Activated CD8-positive, alpha-beta memory T cell treated with anti-CD3 and anti-CD28 coated beads, Interleukin-2, amount 50 U/mL, for 1 hour (primary cell): ENCODE results near the gene SCYGR3.
"Not testable (repeated sequence)": the region's sequence is repeated elsewhere in the genome, so short reads cannot be mapped to it uniquely, and the experiment has no call there.

ENCODE experiments used
- DNase-seq: peaks from one replicate; pipeline ENCODE4 v3.0.0-alpha.2; 2020; ENCODE audit errors: extremely low read depth

The SCYGR3 gene

DNA sequence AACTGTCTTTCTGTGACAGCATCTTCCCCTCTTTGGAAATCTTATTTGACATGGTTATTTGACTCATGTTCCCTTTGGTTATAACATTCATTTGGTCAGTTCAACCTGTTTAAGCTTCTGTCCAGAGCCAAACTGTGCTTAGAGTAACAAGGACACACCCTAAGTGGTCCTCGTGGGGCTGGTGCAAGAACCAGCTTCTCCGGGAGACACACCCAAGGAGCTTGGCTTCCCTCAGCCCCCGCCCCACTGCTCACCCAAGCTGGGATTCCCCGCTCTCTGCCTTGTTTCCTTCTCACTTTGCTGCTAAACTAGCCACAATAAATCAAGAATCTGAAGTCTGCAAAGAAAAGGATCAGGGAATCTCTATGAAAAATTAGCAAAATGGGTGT, 1.4 kb downstream of the SCYGR3 start:
- no peak for DNase-seq

DNA sequence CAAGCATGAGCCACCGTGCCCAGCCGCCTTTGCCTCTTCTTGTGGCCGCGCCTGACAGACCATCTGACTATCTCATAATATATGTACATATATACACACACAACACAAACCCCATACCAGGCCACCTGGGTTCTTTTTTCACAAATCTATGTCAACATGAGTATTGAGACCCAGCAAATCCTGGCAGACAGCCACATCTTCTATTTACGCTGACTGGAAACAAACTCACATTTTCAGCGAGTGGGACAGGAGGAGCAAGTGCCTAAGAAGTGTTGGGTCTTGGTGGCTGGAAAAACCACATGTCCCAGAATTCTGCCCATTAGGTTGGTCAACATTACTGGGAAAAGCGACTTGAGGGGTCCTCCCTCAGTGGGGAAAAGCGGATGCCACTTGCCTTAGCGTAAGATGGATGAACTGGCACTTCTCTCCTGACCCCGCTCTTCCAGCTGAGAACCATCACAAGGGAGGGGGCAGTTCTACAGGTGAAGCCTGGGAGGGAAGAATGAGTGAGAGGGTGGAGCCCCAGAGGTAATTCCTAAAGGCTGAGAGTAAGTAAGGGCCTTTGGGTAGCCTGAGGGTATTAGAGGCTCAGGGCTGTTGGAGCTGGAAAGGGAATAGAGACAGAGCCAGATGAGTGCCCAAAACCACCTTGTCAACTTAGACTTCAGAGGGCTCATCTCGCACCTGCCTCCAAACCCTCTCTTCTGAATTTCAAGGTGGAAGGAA, 1.9 kb downstream of the SCYGR3 start:
- no peak for DNase-seq

DNA sequence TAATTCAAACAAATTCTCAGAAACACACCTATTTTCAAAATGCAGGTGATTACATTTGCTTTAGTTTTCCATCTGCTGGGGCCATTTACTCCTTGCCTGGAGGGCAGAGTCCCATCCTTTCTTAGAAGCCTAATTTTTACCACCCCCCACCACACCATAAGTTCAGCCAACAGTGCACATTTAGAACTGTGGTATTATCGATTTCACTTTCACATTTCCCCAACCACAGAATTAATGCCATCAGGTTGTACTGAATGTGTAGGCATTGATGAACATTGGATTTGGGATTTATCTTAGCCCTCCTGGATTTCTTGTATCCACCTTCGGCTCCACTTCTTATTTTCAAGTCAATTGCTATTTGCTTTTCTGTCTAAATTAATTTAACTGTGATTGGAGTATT, 4.5 kb downstream of the SCYGR3 start:
- DNase-seq, result no peak

DNA sequence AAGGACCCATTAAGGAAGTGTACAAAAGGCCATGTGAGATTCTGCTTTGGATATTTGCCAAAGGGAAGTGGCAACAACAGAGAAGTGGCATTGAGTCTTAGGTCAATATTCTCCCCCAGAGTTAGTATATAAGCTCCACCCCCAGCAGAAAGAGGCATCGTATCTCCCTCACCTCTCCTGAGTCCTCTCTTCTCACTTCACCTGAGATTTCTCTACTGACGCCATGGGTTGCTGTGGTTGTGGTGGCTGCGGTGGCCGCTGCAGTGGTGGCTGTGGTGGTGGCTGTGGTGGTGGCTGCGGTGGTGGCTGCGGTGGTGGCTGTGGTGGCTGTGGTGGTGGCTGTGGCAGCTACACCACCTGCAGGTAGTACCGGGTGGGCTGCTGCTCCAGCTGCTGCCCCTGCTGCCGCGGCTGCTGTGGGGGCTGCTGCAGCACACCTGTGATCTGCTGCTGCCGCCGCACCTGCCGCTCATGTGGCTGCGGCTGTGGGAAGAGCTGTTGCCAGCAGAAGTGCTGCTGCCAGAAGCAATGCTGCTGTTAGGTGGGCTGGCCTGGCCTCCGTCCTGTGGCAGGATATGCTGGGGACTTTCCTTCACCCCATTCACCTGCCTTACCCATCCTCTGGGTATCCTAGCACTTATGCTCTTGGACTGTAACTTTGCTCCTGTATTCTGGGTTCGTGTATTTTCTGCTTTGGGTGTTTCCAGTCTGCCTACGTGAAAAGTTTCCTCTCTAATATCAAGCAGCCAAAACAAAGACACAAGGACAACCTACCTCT, 5.9 kb downstream of the SCYGR3 start:
- DNase-seq, result no peak

DNA sequence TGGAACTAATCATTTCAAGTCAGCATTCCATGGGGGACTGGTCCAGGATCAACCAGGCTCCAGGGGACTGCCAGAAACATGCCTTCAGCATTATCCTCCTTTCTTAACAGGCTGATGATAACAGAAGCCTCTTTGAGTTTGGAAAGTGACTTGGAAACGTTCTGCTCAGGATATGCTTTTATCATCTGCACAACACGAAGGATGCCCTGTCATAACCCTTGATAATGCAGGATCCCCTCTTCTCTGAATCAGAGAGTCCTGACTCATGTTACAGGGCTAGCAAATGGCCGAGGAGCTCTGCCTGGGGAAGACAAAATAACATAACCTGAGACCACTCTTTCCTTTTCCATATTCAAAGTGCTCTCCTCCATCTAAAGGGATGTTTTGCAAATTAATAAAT, 6.7 kb downstream of the SCYGR3 start:
- no peak for DNase-seq

DNA sequence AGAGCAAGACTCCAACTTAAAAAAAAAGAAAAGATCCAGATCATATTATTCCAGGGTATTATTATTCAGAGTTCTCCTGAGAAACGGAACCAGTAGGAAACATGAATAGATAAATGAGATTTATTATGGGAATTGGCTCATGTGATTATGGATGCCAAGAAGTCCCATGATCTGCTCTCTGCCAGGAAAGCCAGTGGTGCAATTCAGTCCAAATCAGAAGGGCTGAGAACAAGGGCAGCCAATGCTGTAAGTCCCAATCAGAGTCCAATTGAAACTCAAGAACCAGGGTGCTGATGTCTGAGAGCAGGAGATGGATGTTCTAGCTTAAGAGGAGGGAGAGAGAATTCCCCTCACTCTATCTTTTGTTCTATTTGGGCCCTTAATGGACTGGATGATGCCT, 8.2 kb downstream of the SCYGR3 start:
- DNase-seq, result no peak

DNA sequence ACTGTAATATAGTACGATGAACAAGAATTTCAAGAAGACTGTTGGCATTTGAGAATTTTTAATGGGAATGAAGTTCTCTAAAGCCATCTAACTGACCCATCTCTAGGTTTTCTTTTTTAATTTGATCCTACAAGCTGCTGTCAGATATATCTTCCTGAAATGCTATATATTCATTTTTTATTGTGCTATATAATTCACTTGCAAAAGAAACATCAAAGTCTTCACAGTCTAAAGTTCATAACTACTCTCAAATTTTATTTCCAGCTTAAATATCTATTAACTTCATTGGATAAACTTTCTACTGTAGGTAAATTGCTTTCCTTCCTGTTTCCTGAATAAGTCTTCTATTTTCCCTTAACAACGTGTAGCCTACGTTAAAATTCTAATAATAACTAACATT, 12.3 kb downstream of the SCYGR3 start:
- DNase-seq, result no peak

DNA sequence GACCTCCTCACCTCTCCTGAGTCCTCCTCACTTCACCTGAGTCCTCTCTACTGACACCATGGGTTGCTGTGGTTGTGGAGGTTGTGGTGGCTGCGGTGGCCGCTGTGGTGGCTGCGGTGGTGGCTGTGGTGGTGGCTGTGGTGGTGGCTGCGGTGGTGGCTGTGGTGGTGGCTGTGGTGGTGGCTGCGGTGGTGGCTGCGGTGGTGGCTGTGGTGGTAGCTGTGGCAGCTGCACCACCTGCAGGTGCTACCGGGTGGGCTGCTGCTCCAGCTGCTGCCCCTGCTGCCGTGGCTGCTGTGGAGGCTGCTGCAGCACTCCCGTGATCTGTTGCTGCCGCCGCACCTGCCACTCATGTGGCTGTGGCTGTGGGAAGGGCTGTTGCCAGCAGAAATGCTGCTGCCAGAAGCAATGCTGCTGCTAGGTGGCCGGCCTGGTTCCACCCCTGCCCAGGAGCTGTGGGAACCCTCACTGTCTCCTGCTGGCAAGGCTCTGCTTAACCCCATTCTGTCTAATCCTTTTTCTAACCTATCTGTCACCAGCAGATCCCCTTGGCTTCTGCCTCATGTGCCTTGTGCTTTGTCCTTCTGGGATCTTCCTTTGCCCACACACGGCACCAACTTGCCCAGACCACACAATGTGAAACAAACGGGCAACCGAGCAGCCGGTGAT, 15.7 kb downstream of the SCYGR3 start, which contains the start of gene SCYGR2:
Gene SCYGR2 (plus strand): TSS at position 59 of the 669 bp plus-strand sequence. CDS start 0 bp downstream, at position 59.
- not testable (repeated sequence) for DNase-seq

DNA sequence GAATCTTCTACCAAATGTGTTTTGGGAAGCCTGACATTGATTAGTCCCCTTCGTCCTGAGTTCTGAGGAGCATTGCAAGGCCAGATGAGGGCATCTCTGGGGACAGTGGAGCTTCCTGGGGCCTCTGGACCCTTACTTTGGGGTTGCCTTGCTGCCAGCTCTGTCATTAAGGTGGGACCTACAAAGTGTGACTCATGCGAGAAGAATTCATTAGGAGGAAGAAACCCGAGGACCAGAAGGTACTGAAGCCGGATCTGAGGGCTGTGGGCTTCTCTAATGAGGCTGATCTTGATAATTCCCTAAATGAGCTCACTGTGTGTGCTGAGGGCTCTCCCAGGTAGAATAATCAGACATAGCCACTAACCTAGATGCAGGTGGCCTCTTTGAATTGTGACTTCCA, 16.6 kb downstream of the SCYGR3 start:
- DNase-seq, result no peak

DNA sequence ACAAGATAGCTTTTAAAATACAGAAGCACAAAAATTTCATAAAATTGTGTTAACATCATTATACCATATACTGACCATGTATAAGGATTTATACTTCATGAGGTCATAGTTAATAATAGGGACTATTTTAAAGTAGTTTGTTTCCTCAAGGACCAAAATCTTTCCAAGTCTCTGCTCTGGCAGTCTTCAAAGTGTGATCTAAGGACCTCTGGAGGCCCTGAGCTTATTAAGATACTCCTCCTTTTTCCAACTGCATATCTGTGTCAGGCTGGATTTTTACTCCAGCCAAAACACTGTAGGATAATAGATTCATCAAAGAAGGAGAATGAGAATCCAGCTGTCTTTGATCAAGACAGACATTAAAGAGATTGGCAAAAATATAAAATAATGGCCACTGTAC, 17.6 kb downstream of the SCYGR3 start:
- no peak for DNase-seq

DNA sequence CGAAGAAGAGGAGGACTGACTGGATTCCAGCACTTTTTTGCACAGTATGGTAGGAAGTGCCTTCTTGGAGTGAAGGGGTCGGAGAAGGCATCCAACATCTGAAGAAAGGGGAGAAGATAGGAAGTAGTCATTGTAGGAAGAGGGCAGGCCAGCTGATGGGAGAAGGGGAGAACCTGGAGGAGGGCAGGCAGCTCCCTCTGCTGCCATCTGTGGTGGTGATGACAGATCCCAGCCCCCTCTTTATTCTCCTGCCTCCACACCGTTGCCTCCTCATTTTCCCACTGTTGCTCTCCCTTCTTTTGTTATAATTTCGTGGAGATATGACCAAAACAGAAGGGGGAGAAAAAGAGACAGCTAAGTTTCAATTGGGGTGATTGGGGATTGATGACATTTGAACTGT, 18.8 kb downstream of the SCYGR3 start:
- DNase-seq, result no peak

DNA sequence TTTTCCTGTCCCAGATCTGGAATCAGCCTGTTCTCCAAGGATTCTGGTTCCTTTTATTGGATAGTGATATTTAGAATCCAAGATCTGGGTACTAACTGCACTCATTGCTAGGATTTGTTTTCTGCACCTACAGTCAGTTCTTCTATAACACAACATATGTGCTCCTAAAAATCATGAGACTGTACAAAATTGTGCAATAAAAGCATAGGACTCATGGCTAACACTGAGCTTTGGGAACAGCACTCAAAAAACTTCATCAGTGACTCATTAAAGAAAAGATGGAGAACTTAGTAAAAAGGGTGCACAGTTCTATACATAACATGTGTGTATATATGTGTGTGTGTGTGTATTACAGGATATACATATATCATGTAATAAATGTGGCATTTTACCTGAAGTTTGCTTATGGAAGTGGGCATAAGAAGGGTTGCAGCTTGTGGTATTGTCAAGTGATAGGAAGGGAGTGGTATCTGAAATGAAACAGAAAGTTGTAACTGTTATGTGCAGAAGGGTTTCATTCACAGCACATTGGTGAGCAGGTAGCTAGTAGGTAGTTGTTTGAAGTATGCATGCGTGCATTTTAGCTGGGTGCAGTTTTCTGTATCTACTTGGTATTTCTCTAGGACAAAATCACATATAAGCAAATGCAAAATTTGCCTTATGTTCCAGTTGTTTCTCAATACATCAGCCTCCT, 21.8 kb downstream of the SCYGR3 start:
- DNase-seq, result no peak

DNA sequence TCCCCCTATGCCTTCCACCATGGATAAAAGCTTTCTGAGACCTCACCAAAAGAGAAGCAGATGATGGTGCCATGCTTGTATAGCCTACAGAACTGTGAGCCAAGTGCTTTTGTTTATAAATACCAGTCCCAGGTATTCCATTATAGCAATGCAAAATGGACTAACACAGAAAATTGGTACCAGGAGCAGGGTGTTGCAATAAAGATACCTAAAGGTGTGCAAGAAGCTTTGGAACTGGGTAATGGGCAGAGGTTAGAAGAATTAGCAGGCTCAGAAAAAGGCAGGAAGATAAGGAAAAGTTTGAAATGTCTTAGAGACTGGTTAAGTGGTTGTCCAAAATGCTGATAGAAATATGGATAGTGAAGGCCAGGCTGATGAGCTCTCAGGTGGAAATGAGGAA, 32.3 kb downstream of the SCYGR3 start:
- DNase-seq, result no peak

DNA sequence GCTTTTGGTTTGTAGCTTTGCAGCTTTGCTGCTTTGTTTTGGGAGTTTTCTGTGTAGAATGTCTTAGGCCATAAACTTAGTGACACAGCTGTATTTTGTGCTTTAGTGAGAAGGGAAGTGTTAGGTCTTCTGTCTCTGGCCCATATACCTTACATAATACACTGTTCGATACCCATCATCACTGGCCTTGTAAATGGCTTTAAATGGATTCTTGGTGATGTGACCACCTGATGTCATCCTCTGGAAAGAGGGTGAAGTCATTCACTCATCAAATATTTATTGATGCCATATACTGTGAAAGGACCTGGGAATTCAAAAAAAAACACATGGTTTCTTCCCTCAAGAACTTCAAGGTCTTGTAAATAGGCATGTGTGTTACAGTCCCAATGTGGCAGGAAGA, 34.8 kb downstream of the SCYGR3 start:
- DNase-seq, result no peak

DNA sequence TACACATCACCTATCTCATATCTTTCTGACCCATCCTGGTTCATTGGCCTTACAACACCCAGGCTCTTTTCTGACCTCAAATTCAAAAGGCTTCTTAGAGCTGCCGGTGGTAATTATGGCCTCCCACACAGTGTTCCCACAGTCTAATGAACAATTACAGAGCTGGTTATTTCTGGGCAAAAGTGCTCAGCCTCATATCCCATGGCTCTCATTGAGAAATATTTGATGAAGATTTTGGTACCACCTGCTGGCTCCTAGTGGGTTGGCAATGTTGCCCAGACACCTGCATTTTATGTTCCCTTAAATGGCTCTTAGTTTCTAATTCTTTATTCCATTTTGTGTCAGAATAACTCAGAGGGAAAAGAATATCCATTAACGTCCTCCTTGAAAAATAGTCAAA, 36.0 kb downstream of the SCYGR3 start:
- DNase-seq, result no peak

DNA sequence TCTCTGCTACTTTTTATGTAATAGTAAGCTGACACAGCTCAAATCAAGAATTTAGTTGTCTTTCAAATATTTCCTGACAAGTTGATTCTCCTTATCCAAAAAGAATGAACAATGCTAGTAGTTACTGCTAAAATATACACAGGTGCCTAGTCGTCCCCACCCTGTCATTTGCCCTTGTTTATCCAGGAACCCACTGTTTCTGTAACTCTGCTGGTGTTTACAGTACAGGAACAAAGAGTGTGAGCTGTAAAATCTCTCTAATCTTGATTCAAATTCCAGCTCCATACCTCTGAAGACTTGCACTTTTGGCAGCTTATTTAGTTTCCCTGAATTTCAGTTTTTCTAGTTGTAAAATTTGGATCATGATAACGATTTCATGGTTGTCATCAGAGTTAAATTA, 37.1 kb downstream of the SCYGR3 start:
- no peak for DNase-seq

DNA sequence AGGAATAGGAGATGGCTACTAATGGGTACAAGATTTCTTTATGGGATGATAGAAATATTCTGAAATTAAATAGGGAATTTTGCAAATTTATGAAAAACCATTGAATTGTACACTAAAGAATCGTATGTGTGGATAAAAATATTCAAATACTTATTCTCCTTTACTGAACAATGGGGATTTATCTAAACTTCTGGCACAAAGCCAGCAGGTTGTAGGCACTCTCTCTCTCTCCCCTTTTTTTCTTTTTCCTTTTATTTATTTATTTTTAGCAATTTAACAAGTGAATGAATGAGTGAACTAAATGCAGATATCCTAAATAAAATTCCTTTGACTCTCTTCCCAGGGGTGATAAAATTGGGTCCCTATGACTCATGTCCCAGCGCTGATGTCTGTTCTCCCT, 37.8 kb downstream of the SCYGR3 start:
- DNase-seq, result no peak

DNA sequence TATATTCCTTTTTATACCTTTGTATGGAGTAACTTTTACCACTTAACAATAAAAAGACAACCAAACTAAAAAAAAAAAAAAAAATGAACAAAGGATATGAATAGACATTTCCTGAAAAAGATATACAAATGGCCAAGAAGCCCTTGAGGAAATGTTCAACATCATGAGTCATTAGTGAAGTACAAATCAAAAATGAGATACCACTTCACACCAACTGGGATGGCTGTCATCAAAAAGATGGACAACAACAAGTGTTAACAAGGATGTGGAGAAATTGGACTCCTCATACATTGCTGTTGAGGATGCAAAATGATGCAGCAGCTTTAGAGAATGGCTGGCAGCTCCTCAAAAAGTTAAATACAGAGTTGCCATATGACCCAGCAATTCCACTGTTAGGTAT, 38.5 kb downstream of the SCYGR3 start:
- DNase-seq, result no peak

DNA sequence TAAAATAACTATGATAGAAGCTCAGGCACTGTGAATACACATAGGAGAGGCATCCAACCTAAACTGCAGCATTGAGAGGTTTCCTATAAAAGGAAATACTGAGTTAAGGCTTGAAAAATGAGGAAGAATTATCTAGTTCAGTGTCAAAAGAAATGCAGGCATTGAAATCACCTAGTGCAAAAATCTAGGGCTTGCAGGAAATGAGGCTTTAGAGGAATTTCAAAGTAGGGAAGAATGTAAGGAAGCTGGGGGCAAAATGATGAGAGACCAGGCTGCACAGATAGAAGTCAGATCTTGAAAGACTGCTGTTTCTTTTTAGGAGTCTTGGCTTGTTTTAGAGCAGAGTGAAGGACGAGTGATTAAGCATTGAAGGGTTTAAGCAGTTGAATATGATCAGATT, 44.0 kb downstream of the SCYGR3 start:
- no peak for DNase-seq

DNA sequence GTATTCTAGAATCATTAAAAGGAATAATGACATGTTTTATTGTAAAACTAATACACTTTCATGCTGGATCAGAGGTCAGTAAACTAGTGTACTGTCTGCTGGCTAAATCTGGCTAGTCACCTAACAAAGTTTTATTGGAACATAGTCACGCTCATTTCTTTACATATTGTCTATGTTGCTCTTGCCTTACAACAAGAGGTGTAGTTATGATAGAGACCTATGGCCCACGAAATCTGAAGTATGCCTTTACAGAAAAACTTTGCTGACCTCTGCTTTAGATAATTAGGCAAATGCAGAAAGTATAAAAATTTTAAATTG, 45.8 kb downstream of the SCYGR3 start:
- DNase-seq, result no peak

DNA sequence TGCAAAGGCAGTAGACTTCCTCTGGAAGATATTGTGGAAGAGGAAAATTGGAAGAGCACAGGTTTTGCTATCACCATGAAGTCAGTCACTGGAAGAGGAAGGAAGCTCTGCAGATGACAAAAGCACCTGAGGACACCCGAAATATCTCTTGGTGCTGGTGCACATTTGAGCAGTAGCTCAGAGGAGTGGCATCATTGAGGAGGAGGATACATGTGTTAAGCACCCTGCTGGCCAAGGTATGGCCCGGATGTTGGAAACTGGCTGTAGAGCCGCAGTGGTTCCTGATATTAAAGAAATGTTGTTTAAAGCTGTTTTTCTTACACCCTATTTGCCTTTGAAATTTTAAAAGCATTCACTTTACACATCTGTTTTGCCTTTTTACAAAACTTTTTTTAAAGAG, 48.6 kb downstream of the SCYGR3 start:
- no peak for DNase-seq

DNA sequence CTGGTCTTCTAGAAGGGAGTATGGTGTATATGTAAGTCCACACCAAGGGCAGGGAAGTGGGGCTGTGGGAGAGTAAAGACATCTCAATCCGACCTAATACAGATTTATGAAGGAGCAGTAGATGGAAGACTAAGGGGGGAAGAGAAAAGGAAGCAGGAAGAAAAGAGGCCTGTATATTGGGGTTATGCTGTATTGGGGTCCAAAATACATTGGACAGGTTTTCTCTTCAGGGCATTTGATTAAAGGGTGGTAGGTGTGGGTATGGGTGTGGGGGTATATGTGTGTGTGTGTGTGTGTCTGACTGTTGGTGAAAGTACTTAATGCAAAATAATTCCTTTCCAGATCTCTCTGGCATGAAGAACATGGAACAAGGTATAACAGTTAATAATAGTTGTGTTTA, 49.6 kb downstream of the SCYGR3 start:
- no peak for DNase-seq
